A673 (cell line): ENCODE measurements around the gene FGF14. TPM values are rescaled to one million over a fixed set of nuclear protein-coding genes. Genes with fewer than 3 reads are reported as not detected.

Source experiments
- BruUV-seq: library from RNA; stranded (reverse); fragments of 400-500 nt; replicated peaks from 2 replicates; lab custom pipeline; 2021; lab: Mats Ljungman, UMichigan
- CTCF ChIA-PET: fragments of 300-600 bp; sonication (Branson Sonifier 250); formaldehyde crosslinking; loops from one replicate; lab custom pipeline; 2022; ENCODE audit warnings: antibody characterized with exemption; lab: Charles Lee
- POLR2A ChIA-PET: fragments of 300-600 bp; sonication (Branson Sonifier 250); formaldehyde crosslinking; loops from one replicate; lab custom pipeline; 2022; ENCODE audit warnings: antibody characterized with exemption; ENCODE audit not compliant: low non-redundant PET; lab: Charles Lee
- DNase-seq: peaks from one replicate; pipeline ENCODE4 v3.0.0-alpha.2; 2015; ENCODE audit warnings: low spot score
- H3K27ac ChIP-seq: fragments of 200-600 bp; sonication (generic); 2 replicates; pipeline ENCODE4 v1.5.1; 2016; ENCODE audit warnings: mixed run types, low read depth, mild to moderate bottlenecking, mixed read lengths, antibody characterized with exemption, low read length; ENCODE audit not compliant: poor library complexity, severe bottlenecking
- H3K27me3 ChIP-seq: fragments of 200-600 bp; sonication (generic); replicated peaks from 2 replicates; pipeline ENCODE4 v1.6.1; 2017; ENCODE audit warnings: mixed run types, low read depth, mild to moderate bottlenecking, mixed read lengths, antibody characterized with exemption, low read length; ENCODE audit not compliant: insufficient read depth, poor library complexity
- H3K36me3 ChIP-seq: fragments of 200-600 bp; sonication (generic); 2 replicates; pipeline ENCODE4 v1.6.1; 2016; ENCODE audit warnings: mixed run types, mild to moderate bottlenecking, mixed read lengths, antibody characterized with exemption, low read length; ENCODE audit not compliant: insufficient read depth, poor library complexity, severe bottlenecking
- H3K4me1 ChIP-seq: fragments of 200-600 bp; sonication (generic); 2 replicates; pipeline ENCODE4 v1.6.1; 2017; ENCODE audit warnings: mixed run types, mild to moderate bottlenecking, mixed read lengths, antibody characterized with exemption, low read length; ENCODE audit not compliant: insufficient read depth, poor library complexity, severe bottlenecking
- H3K4me3 ChIP-seq: fragments of 200-600 bp; sonication (generic); 2 replicates; pipeline ENCODE4 v1.5.1; 2016; ENCODE audit warnings: low read depth, mixed run types, mild to moderate bottlenecking, mixed read lengths, low read length; ENCODE audit not compliant: poor library complexity, severe bottlenecking
- H3K9me3 ChIP-seq: fragments of 200-600 bp; sonication (generic); 2 replicates; pipeline ENCODE4 v1.6.1; 2016; ENCODE audit warnings: mixed run types, low read depth, mild to moderate bottlenecking, mixed read lengths, antibody characterized with exemption, low read length; ENCODE audit not compliant: poor library complexity, severe bottlenecking
- EZH2 ChIP-seq: fragments of 200-600 bp; sonication (generic); IDR thresholded peaks from 2 replicates; pipeline ENCODE4 v1.6.1; 2017; ENCODE audit warnings: borderline replicate concordance, low read depth, mild to moderate bottlenecking, mixed read lengths, antibody characterized with exemption, low read length; ENCODE audit not compliant: poor library complexity, severe bottlenecking
- intact Hi-C: fragments of 100-400 bp; cut with micrococcal nuclease; formaldehyde crosslinking; loops from one replicate; pipeline ENCODE4 v1.10.0; 2022; ENCODE audit not compliant: unreplicated experiment
- total RNA-seq: library from RNA; stranded (reverse); gene quantifications from 2 replicates; pipeline ENCODE4 v1.2.3, GENCODE V29; 2021
- TF ChIP-seq, protein P1 (sequence below): fragments of 300-800, 200-600 bp; sonication (generic); conservative IDR thresholded peaks from 2 replicates; pipeline ENCODE4 v1.5.1; 2017; ENCODE audit warnings: low read depth, mild to moderate bottlenecking, antibody characterized with exemption, low read length, moderate library complexity, mixed read lengths

The FGF14 gene
- total RNA-seq, 1 experiment from 2014 or later, result 19.7 TPM

DNA sequence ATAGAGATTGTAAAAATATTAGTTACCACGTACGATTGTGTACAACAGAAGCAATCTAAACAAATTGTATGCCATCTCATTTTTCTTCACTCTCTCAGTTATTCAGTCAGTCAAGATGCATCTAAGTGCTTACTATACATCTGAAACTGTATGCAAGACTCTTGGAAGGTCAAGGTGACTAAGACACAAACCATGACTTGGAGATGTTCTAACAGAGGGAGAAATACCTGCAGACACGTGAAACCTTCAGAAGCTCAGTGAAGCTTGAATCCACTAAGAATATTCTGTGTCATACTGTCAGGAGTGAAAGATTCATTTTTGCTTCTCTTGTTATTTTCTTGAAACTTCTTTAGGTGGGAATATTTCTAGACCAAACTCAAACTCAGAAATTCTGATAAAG, 584.0 kb downstream of the FGF14 start:
- DNase-seq, result no peak
- BruUV-seq, result no TSS peak
- Histone ChIP-seq H3K36me3 (no peaks in the 10 kb centered on the region), H3K4me3 (no peak overlapping the region), H3K27me3 (no peaks in the 10 kb centered on the region), H3K4me1 (no peaks in the 10 kb centered on the region), H3K9me3 (no peaks in the 10 kb centered on the region), H3K27ac (no peak overlapping the region)
- intact Hi-C loops, result no loop called here
- ChIA-PET CTCF (no interaction called here), POLR2A (no interaction called here)
- TF ChIP-seq, protein P1, sequence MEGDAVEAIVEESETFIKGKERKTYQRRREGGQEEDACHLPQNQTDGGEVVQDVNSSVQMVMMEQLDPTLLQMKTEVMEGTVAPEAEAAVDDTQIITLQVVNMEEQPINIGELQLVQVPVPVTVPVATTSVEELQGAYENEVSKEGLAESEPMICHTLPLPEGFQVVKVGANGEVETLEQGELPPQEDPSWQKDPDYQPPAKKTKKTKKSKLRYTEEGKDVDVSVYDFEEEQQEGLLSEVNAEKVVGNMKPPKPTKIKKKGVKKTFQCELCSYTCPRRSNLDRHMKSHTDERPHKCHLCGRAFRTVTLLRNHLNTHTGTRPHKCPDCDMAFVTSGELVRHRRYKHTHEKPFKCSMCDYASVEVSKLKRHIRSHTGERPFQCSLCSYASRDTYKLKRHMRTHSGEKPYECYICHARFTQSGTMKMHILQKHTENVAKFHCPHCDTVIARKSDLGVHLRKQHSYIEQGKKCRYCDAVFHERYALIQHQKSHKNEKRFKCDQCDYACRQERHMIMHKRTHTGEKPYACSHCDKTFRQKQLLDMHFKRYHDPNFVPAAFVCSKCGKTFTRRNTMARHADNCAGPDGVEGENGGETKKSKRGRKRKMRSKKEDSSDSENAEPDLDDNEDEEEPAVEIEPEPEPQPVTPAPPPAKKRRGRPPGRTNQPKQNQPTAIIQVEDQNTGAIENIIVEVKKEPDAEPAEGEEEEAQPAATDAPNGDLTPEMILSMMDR, result no peak
- no peak for TF ChIP-seq EZH2

DNA sequence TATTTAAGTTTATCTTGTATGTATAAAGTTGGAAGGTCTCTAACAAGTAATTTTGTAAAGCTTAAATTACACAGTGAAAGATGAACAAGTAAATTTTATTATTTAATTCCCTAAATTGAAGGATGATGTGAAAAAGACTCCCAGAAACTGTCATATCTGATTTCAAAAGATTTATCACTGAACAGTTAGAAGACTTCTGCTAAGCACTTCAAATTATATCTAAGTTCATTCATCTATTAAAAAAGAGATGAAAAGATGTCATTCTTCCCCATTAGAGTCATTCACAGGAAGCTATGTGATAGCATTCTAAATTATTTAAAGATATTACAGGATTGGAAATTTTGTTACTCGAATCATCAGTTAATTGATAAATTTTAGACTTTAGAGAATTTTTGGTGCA, 590.0 kb downstream of the FGF14 start:
- no peaks in the 10 kb centered on the region for H3K27me3 ChIP-seq
- no peak overlapping the region for H3K4me3 ChIP-seq
- no peak for DNase-seq
- no peak for TF ChIP-seq EZH2
- TF ChIP-seq, protein P1, result no peak
- no peaks in the 10 kb centered on the region for H3K9me3 ChIP-seq
- no peaks in the 10 kb centered on the region for H3K4me1 ChIP-seq
- BruUV-seq, result no TSS peak
- intact Hi-C loops, result no loop called here
- POLR2A ChIA-PET, result no interaction called here
- H3K36me3 ChIP-seq, result no peaks in the 10 kb centered on the region
- CTCF ChIA-PET, result no interaction called here
- H3K27ac ChIP-seq, result no peak overlapping the region

DNA sequence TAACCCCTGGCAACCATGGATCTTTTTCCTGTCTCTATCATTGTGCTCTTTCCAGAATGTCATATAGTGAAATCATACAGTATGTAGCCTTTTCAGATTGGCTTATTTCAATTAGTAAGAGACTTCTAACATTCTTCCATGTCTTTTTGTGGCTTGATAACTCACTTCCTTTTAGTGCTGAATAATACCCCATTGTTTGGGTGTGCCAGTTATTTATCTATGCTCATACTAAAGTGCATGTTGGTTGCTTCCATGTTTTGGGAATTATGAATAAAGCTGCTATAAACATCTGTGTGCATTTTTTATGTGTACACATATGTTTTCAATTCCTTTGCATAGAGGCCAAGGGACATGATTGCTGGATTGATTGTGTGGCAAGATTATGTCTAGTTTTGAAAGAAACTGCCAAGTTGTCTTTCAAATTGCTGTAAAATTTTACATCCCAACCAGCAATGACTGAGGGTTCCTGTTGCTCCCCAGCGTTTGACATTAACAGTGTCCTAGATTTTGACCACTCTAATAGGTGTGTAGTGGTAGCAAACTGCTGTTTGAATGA, 590.5 kb downstream of the FGF14 start:
- no peak for DNase-seq
- TF ChIP-seq EZH2, result no peak
- TF ChIP-seq, protein P1, result no peak
- Histone ChIP-seq H3K36me3 (no peaks in the 10 kb centered on the region), H3K27ac (no peak overlapping the region), H3K4me3 (no peak overlapping the region), H3K27me3 (no peaks in the 10 kb centered on the region), H3K9me3 (no peaks in the 10 kb centered on the region), H3K4me1 (no peaks in the 10 kb centered on the region)
- intact Hi-C loops, result no loop called here
- no TSS peak for BruUV-seq
- CTCF ChIA-PET, result no interaction called here
- POLR2A ChIA-PET, result interaction anchor here (0.6 kb wide), 1 partner anchor 746 kb away, joined by 3 read pairs; no protein-coding TSS in a partner anchor
